PC-9 (cell line): ENCODE measurements around the gene PDCD4. TPM values are rescaled to one million over a fixed set of nuclear protein-coding genes. Genes with fewer than 3 reads are reported as not detected.

Experiments used
- BruUV-seq: library from RNA; stranded (reverse); fragments of 400-500 nt; replicated peaks from 2 replicates; lab custom pipeline; 2021; lab: Mats Ljungman, UMichigan
- CTCF ChIA-PET: fragments of 300-600 bp; sonication (Branson Sonifier 250); formaldehyde crosslinking; loops from one replicate; lab custom pipeline; 2022; ENCODE audit warnings: antibody characterized with exemption; lab: Charles Lee
- POLR2A ChIA-PET: fragments of 300-600 bp; sonication (Branson Sonifier 250); formaldehyde crosslinking; loops from one replicate; lab custom pipeline; 2022; ENCODE audit warnings: antibody characterized with exemption; ENCODE audit not compliant: unreplicated experiment; lab: Charles Lee
- DNase-seq, 2 experiments: peaks; one replicate each; pipeline versions ENCODE4 v3.0.0 to v3.0.0-alpha.2; 2015 to 2022; ENCODE audit warnings: mixed read lengths in 1 of 2
- H2AFZ ChIP-seq: fragments of 200-600 bp; sonication (generic); 2 replicates; pipeline ENCODE4 v1.8.1; 2017; ENCODE audit warnings: antibody characterized with exemption
- H3F3A ChIP-seq: fragments of 200-600 bp; sonication (generic); 2 replicates; pipeline ENCODE4 v1.8.1; 2017; ENCODE audit warnings: antibody characterized with exemption, mild to moderate bottlenecking, low read depth; ENCODE audit not compliant: insufficient read depth
- H3K27ac ChIP-seq: fragments of 200-600 bp; sonication (generic); 2 replicates; pipeline ENCODE4 v1.6.1; 2016; ENCODE audit warnings: mixed run types
- H3K27me3 ChIP-seq: fragments of 200-600 bp; sonication (generic); 2 replicates; pipeline ENCODE4 v1.6.1; 2016; ENCODE audit warnings: low read depth, mixed run types; ENCODE audit not compliant: insufficient read depth
- H3K36me3 ChIP-seq: fragments of 200-600 bp; sonication (generic); 2 replicates; pipeline ENCODE4 v1.6.1; 2016; ENCODE audit warnings: low read depth, mixed run types
- H3K4me1 ChIP-seq: fragments of 200-600 bp; sonication (generic); replicated peaks from 2 replicates; pipeline ENCODE4 v1.6.1; 2016; ENCODE audit warnings: mixed run types; ENCODE audit not compliant: insufficient read depth
- H3K4me2 ChIP-seq: fragments of 200-600 bp; sonication (generic); 2 replicates; pipeline ENCODE4 v1.6.1; 2017; ENCODE audit warnings: mixed run types
- H3K4me3 ChIP-seq: fragments of 200-600 bp; sonication (generic); 2 replicates; pipeline ENCODE4 v1.6.1; 2016; ENCODE audit warnings: mixed run types
- H3K79me2 ChIP-seq: fragments of 200-600 bp; sonication (generic); 2 replicates; pipeline ENCODE4 v1.6.1; 2017; ENCODE audit warnings: low read depth, mixed run types
- H3K9me2 ChIP-seq: fragments of 200-600 bp; sonication (generic); 2 replicates; pipeline ENCODE4 v1.8.1; 2017; ENCODE audit warnings: mild to moderate bottlenecking; ENCODE audit not compliant: insufficient read depth
- H3K9me3 ChIP-seq: fragments of 200-600 bp; sonication (generic); 2 replicates; pipeline ENCODE4 v1.8.1; 2016; ENCODE audit warnings: low read depth; ENCODE audit not compliant: insufficient read depth
- H4K20me1 ChIP-seq: fragments of 200-600 bp; sonication (generic); 2 replicates; pipeline ENCODE4 v1.8.1; 2017; ENCODE audit not compliant: insufficient read depth
- CTCF ChIP-seq: fragments of 200-600 bp; sonication (generic); conservative IDR thresholded peaks from 2 replicates; pipeline ENCODE4 v1.6.1; 2017; ENCODE audit warnings: mixed run types, antibody characterized with exemption, mild to moderate bottlenecking, moderate library complexity
- EZH2 ChIP-seq: fragments of 200-600 bp; sonication (generic); IDR thresholded peaks from 2 replicates; pipeline ENCODE4 v1.8.0; 2017; ENCODE audit warnings: antibody characterized with exemption, low read depth
- intact Hi-C: fragments of 100-400 bp; cut with micrococcal nuclease; formaldehyde crosslinking; loops from one replicate; pipeline ENCODE4 v1.10.0; 2022; ENCODE audit not compliant: unreplicated experiment
- total RNA-seq: library from RNA; stranded (reverse); gene quantifications from 2 replicates; pipeline ENCODE4 v1.2.3, GENCODE V29; 2021

Gene PDCD4
- total RNA-seq, 1 experiment from 2014 or later = 92.4 TPM

DNA sequence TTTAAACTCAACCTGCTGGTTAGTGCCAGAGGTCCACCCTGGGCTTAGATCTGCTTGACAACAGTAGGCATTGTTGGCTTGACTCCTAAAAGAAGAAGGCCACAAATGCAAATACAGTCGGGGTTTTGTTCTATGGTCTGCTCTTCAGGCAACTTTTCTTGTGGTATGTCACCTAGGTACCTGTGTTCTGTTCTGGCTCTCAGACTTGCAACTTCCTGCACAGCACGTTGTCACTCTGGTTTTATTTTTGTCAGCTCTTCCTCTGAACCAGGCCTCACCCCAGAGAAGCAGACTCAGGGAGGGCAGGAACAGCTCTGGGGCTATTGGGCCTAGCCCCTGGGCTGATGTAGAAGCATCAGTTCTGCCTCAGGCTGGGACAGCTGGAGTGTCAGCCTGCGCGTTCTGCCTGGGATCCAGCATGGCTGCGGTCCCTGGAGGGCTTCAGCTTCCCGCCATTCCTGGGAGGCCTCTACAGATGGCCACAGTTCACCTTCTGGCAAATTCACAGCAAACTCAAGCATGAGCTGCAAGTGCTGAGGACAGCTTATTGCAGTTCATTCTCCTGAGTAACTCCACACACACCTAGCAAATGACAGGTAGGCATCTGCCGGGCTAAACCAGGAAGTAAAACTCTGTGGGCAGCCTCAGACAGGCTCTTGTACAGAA, 11.0 kb upstream of the PDCD4 start:
- Histone ChIP-seq H3K4me2 (no peak overlapping the region), H3K79me2 (no peaks in the 10 kb centered on the region), H3K4me1 (peaks cover 15% of the 10 kb centered on the region), H3F3A (peaks cover 7% of the 10 kb centered on the region; the same call in 1 of the 2 replicates), H3K9me2 (no peaks in the 10 kb centered on the region), H3K4me3 (no peak overlapping the region), H3K27ac (no peak overlapping the region), H3K27me3 (no peaks in the 10 kb centered on the region), H3K9me3 (no peaks in the 10 kb centered on the region), H3K36me3 (no peaks in the 10 kb centered on the region), H4K20me1 (no peaks in the 10 kb centered on the region), H2AFZ (no peak overlapping the region)
- ChIA-PET CTCF (no interaction called here), POLR2A (no interaction called here)
- BruUV-seq = no TSS peak
- TF ChIP-seq EZH2 (no peak), CTCF (no peak)
- intact Hi-C loops = no loop called here
- DNase-seq = no peak

- TF ChIP-seq CTCF (no peak), EZH2 (no peak)
- Histone ChIP-seq H3K4me3 (no peak overlapping the region), H3K4me2 (no peak overlapping the region), H3K27ac (no peak overlapping the region), H3K9me3 (no peaks in the 10 kb centered on the region), H4K20me1 (no peaks in the 10 kb centered on the region), H3K27me3 (no peaks in the 10 kb centered on the region), H3K4me1 (peaks cover 21% of the 10 kb centered on the region), H3K9me2 (no peaks in the 10 kb centered on the region), H3K79me2 (no peaks in the 10 kb centered on the region), H2AFZ (no peak overlapping the region), H3F3A (peaks cover 11% of the 10 kb centered on the region; the same call in 1 of the 2 replicates), H3K36me3 (no peaks in the 10 kb centered on the region)
- ChIA-PET POLR2A (no interaction called here), CTCF (no interaction called here)
- no peak for DNase-seq
- intact Hi-C loops = no loop called here
- no TSS peak for BruUV-seq
Measured at GRCh38 chr10:110861476-110861875, 10.3 kb upstream of the PDCD4 start.

DNA sequence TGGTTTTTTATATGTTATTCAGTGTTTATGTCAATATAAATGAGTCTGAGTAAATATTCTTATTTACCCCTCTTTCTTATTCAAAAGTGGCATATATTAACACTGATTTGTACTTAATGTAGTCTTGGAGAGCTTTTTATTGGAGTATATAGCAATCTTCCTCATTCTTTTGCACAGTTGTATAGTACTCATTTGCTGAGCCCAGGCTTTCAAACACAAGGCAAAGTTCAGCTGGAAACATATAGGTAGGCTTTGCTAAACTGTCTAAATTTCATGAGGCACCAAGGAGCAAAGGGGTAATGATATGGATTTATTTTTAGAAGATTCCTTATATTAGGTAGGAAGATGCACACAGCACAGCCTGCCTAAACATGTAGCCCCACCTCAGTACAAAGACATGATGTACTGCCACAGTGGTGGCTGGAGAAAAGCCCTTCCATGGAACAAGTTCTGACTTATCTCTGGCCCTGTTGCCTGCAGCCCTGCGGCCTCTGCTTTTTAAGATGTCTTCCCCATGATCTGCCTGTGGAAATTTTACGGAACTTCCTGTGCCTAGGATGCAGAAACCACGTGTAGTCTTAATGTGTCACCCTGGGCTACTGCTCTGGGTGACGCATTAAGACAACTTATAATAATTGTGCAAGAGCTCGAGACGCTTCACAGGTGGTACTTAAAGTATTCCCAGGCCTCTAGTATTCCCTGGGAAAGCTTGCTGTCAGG, 9.6 kb upstream of the PDCD4 start:
- H3K9me2 ChIP-seq = no peaks in the 10 kb centered on the region
- no peaks in the 10 kb centered on the region for H3K36me3 ChIP-seq
- no peaks in the 10 kb centered on the region for H3K9me3 ChIP-seq
- ChIA-PET CTCF (no interaction called here), POLR2A (no interaction called here)
- H2AFZ ChIP-seq = no peak overlapping the region
- no peak overlapping the region for H3K4me2 ChIP-seq
- H3K27ac ChIP-seq = no peak overlapping the region
- H3K79me2 ChIP-seq = no peaks in the 10 kb centered on the region
- peaks cover 21% of the 10 kb centered on the region for H3K4me1 ChIP-seq
- no peaks in the 10 kb centered on the region for H3K27me3 ChIP-seq
- DNase-seq = peak in 1 of 2 experiments; percentile 37
- no peak for TF ChIP-seq CTCF
- no peak for TF ChIP-seq EZH2
- no TSS peak for BruUV-seq
- peaks cover 11% of the 10 kb centered on the region; the same call in 1 of the 2 replicates for H3F3A ChIP-seq
- intact Hi-C loops = no loop called here
- no peaks in the 10 kb centered on the region for H4K20me1 ChIP-seq
- no peak overlapping the region for H3K4me3 ChIP-seq
